HuH-7 (cell line): Measurements from ENCODE around the gene CREBRF.
A peak's percentile ranks its signal among the peaks of the same experiment; 100 is the strongest.
"Not testable (repeated sequence)": the region's sequence is repeated elsewhere in the genome, so short reads cannot be mapped to it uniquely, and the experiment has no call there.

ENCODE experiments used
- DNase-seq: peaks from one replicate; pipeline ENCODE4 v3.0.0; 2011; ENCODE audit warnings: low spot score

Gene CREBRF

GRCh38 chr5:173039188-173039587, 17.0 kb upstream of the CREBRF start:
- DNase-seq = no peak

GRCh38 chr5:173039964-173040363, 16.2 kb upstream of the CREBRF start:
- DNase-seq = no peak

- no peak for DNase-seq
Observed at GRCh38 chr5:173041881-173042762, 14.0 kb upstream of the CREBRF start.

GRCh38 chr5:173042763-173043107, 13.4 kb upstream of the CREBRF start:
- no peak for DNase-seq

GRCh38 chr5:173045474-173045873, 10.7 kb upstream of the CREBRF start:
- DNase-seq = peak; percentile 60

- DNase-seq = not testable (repeated sequence)
Observed at GRCh38 chr5:173047096-173047837, 8.9 kb upstream of the CREBRF start.

GRCh38 chr5:173047838-173048105, 8.4 kb upstream of the CREBRF start:
- DNase-seq = no peak

GRCh38 chr5:173050791-173051190, 5.4 kb upstream of the CREBRF start:
- no peak for DNase-seq

- no peak for DNase-seq
Observed at GRCh38 chr5:173051746-173052145, 4.4 kb upstream of the CREBRF start.

- no peak for DNase-seq
Observed at GRCh38 chr5:173053041-173053440, 3.1 kb upstream of the CREBRF start.

- DNase-seq = no peak
Observed at GRCh38 chr5:173055042-173055721, 970 bp upstream of the CREBRF start.

GRCh38 chr5:173055722-173055982, 500 bp upstream of the CREBRF start:
- no peak for DNase-seq

- peak; percentile 59 for DNase-seq
Observed at GRCh38 chr5:173056783-173057061, 570 bp downstream of the CREBRF start.

GRCh38 chr5:173057062-173057924, 1.1 kb downstream of the CREBRF start:
- DNase-seq = peak; percentile 96

GRCh38 chr5:173062141-173062540, 6.0 kb downstream of the CREBRF start:
- DNase-seq = no peak

GRCh38 chr5:173065155-173065554, 9.0 kb downstream of the CREBRF start:
- no peak for DNase-seq

GRCh38 chr5:173069671-173070070, 13.5 kb downstream of the CREBRF start:
- DNase-seq = no peak

GRCh38 chr5:173075137-173075843, 19.1 kb downstream of the CREBRF start:
- DNase-seq = no peak

GRCh38 chr5:173075970-173076369, 19.8 kb downstream of the CREBRF start:
- no peak for DNase-seq

- DNase-seq = not testable (repeated sequence)
Observed at GRCh38 chr5:173076471-173076870, 20.3 kb downstream of the CREBRF start.

GRCh38 chr5:173078878-173079277, 22.7 kb downstream of the CREBRF start:
- no peak for DNase-seq

GRCh38 chr5:173089581-173089980, 33.4 kb downstream of the CREBRF start:
- DNase-seq = no peak
